Lower leg skin (tissue), 4 donors: ENCODE measurements around the gene CALHM4. TPM values are rescaled to one million over a fixed set of nuclear protein-coding genes. Genes with fewer than 3 reads are reported as not detected.

Source experiments
- DNase-seq, 2 donors: peaks; one replicate each; pipeline ENCODE4 v3.0.0-alpha.2; 2019; ENCODE audit warnings: low spot score in 2 of 2
- H3K4me3 ChIP-seq: fragments of 200-600 bp; sonication (generic); 2 replicates; pipeline ENCODE4 v1.5.1; 2017; ENCODE audit warnings: mild to moderate bottlenecking, low read depth; ENCODE audit not compliant: poor library complexity, severe bottlenecking
- CTCF ChIP-seq, 3 donors: fragments of 450-650 bp; IDR thresholded peaks; one replicate each; pipeline ENCODE4 v1.5.1; 2016; ENCODE audit warnings: antibody characterized with exemption in 3 of 3, mild to moderate bottlenecking in 3 of 3, moderate library complexity in 2 of 3
- POLR2A ChIP-seq, 2 donors: fragments of 450-650 bp; IDR thresholded peaks; one replicate each; pipeline ENCODE4 v1.6.1; 2016 to 2017; ENCODE audit warnings: antibody characterized with exemption in 2 of 2, mild to moderate bottlenecking in 1 of 2, moderate library complexity in 1 of 2
- WGBS, 2 donors: methylation state at CpG; one replicate each; pipeline ENCODE4 v1.1.5; 2018; 5-methylcytosine and 5-hydroxymethylcytosine counted together
- intact Hi-C: fragments of 100-400 bp; cut with DNase I; formaldehyde crosslinking; loops from one replicate; pipeline ENCODE4 v1.15.0; 2023; ENCODE audit warnings: low total_unique reads
- total RNA-seq, 4 donors: library from RNA; depleted of rRNA; stranded (reverse); fragments of >200 nt; gene quantifications; one replicate each; pipeline ENCODE4 v1.1.0, GENCODE V29; 2016

The CALHM4 gene
- total RNA-seq, 4 donors from 2014 or later, result 4.5 TPM; not detected in 3

GRCh38 chr6:116605935-116606334, 52.4 kb downstream of the CALHM4 start:
- TF ChIP-seq POLR2A (IDR thresholded peaks at IDR 0.05) (no peak), CTCF (IDR thresholded peaks at IDR 0.05) (no peak)
- 95 to 99% methylated on average over 4 of the region's 4 CpGs for WGBS, 2 donors
- H3K4me3 ChIP-seq, result no peak overlapping the region
- intact Hi-C loops, result no loop called here
- DNase-seq, result no peak

Other genes starting within 250 kb of the CALHM4 start
- 10 to 100 TPM; 29.0 to 50.4 (median 38.7) TPM for gene DSE, start 182.8 kb upstream of the CALHM4 start, total RNA-seq
- 1 to 10 TPM in 2 of 4 donors, under 1 TPM in 1, not detected in 1; 0.65 to 3.3 (median 2.6) TPM for gene CALHM6, start 92.4 kb upstream of the CALHM4 start, total RNA-seq
- 1 to 10 TPM in 3 of 4 donors, under 1 TPM in 1; 0.34 to 3.9 (median 1.7) TPM for gene CALHM5, start 42.1 kb upstream of the CALHM4 start, total RNA-seq
- gene TRAPPC3L, start 8.1 kb upstream of the CALHM4 start, total RNA-seq, result not detected
- gene RWDD1, start 17.8 kb downstream of the CALHM4 start, total RNA-seq, result 10 to 100 TPM; 21.9 to 37.1 (median 30.5) TPM
- gene RSPH4A, start 62.7 kb downstream of the CALHM4 start, total RNA-seq, result under 1 TPM in 3 of 4 donors, not detected in 1; 0.19 to 0.68 (median 0.34) TPM
- gene ZUP1, start 115.0 kb downstream of the CALHM4 start, total RNA-seq, result 10 to 100 TPM in 2 of 4 donors, 1 to 10 TPM in 2; 5.8 to 10.5 (median 8.7) TPM
- gene KPNA5, start 127.5 kb downstream of the CALHM4 start, total RNA-seq, result 10 to 100 TPM in 1 of 4 donors, 1 to 10 TPM in 3; 6.3 to 22.2 (median 8.9) TPM
- gene FAM162B, start 212.0 kb downstream of the CALHM4 start, total RNA-seq, result 1 to 10 TPM; 1.9 to 5.6 (median 3.5) TPM